Subcutaneous abdominal adipose tissue (tissue), 5 donors: ENCODE measurements around the gene DEPDC4.
"Not testable (repeated sequence)": the region's sequence is repeated elsewhere in the genome, so short reads cannot be mapped to it uniquely, and the experiment has no call there.

Experiments
- H3K27ac ChIP-seq: one replicate; pipeline ENCODE4 v1.7.0; 2013; ENCODE audit warnings: low read depth, mild to moderate bottlenecking, inconsistent platforms, low read length, moderate library complexity
- H3K27me3 ChIP-seq, 5 donors: one replicate each; pipeline ENCODE4 v1.7.0; 2013; ENCODE audit warnings: low read length in 5 of 5, inconsistent platforms in 1 of 5; ENCODE audit not compliant: control insufficient read depth in 5 of 5, insufficient read depth in 4 of 5
- H3K36me3 ChIP-seq, 5 donors: one replicate each; pipeline ENCODE4 v1.7.0; 2013; ENCODE audit warnings: low read length in 5 of 5; ENCODE audit not compliant: control insufficient read depth in 5 of 5, insufficient read depth in 5 of 5
- H3K4me1 ChIP-seq, 5 donors: one replicate each; pipeline ENCODE4 v1.7.0; 2013; ENCODE audit warnings: low read length in 5 of 5, mild to moderate bottlenecking in 3 of 5, moderate library complexity in 1 of 5; ENCODE audit not compliant: control insufficient read depth in 5 of 5, insufficient read depth in 5 of 5
- H3K4me3 ChIP-seq, 5 donors: one replicate each; pipeline ENCODE4 v1.7.0; 2013; ENCODE audit warnings: low read length in 5 of 5, low read depth in 1 of 5
- H3K9ac ChIP-seq, 5 donors: one replicate each; pipeline ENCODE4 v1.7.0; 2013; ENCODE audit warnings: low read length in 5 of 5, mild to moderate bottlenecking in 4 of 5, moderate library complexity in 3 of 5
- H3K9me3 ChIP-seq, 5 donors: one replicate each; pipeline ENCODE4 v1.7.0; 2013; ENCODE audit warnings: low read length in 5 of 5; ENCODE audit not compliant: control insufficient read depth in 5 of 5
- donor health status: healthy.
- donor health status: healthy.
- donor health status: healthy.
- donor health status: healthy.
- donor health status: healthy.

DEPDC4 gene

GRCh38 chr12:100289038-100289437 lies 22.2 kb upstream of the DEPDC4 start:
- peaks cover 9 to 27% (median 15%) of the 10 kb centered on the region in 5 donors for H3K36me3 ChIP-seq
- H3K9ac ChIP-seq = no peak overlapping the region
- no peaks in the 10 kb centered on the region for H3K9me3 ChIP-seq
- no peak overlapping the region for H3K4me3 ChIP-seq
- no peaks in the 10 kb centered on the region for H3K4me1 ChIP-seq
- no peak overlapping the region for H3K27ac ChIP-seq
- no peaks in the 10 kb centered on the region for H3K27me3 ChIP-seq

GRCh38 chr12:100284556-100284955 lies 17.7 kb upstream of the DEPDC4 start:
- not testable (repeated sequence) for H3K9ac ChIP-seq, H3K9me3 ChIP-seq, H3K27ac ChIP-seq, H3K27me3 ChIP-seq, H3K4me3 ChIP-seq
- Histone ChIP-seq H3K4me1 (peaks cover 2 to 12% (median 8%) of the 10 kb centered on the region in 5 donors), H3K36me3 (peaks cover 2 to 14% (median 7%) of the 10 kb centered on the region in 5 donors)

GRCh38 chr12:100279607-100280244 lies 12.8 kb upstream of the DEPDC4 start:
- H3K9ac ChIP-seq = no peak overlapping the region
- no peaks in the 10 kb centered on the region for H3K9me3 ChIP-seq
- peak overlapping the region in 1 of 5 donors; percentile 19 for H3K4me3 ChIP-seq
- H3K27ac ChIP-seq = no peak overlapping the region
- H3K27me3 ChIP-seq = no peaks in the 10 kb centered on the region
- peaks cover 2 to 8% (median 4%) of the 10 kb centered on the region in 5 donors for H3K36me3 ChIP-seq
- H3K4me1 ChIP-seq = peaks cover 4 to 12% (median 9%) of the 10 kb centered on the region in 5 donors

DNA sequence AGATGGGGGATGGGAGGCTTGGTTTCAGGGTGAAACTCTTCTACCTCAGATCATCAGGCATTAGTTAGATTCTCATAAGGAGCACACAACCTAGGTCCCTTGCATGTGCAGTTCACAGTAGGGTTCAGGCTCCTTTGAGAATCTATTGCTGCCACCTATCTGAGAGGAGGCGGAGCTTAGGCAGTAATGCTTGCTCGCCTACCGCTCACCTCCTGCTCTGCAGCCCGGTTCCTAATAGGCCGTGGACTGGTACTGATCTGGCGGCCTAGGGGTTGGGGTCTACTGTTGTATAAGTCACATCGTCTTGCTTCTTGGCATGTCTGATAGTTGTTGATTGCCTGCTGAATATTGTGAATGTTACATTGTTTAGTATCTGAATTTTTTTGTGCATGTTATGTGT lies 12.3 kb upstream of the DEPDC4 start:
- Histone ChIP-seq H3K36me3 (peaks cover 1 to 6% (median 4%) of the 10 kb centered on the region in 5 donors), H3K9ac (no peak overlapping the region), H3K27ac (no peak overlapping the region), H3K9me3 (no peaks in the 10 kb centered on the region), H3K4me1 (peaks cover 4 to 12% (median 9%) of the 10 kb centered on the region in 5 donors), H3K27me3 (no peaks in the 10 kb centered on the region), H3K4me3 (no peak overlapping the region)

- Histone ChIP-seq H3K4me3 (no peak overlapping the region), H3K36me3 (peaks cover 0 to 4% (median 0%) of the 10 kb centered on the region in 5 donors), H3K9ac (no peak overlapping the region), H3K9me3 (no peaks in the 10 kb centered on the region), H3K27ac (no peak overlapping the region), H3K4me1 (peaks cover 0 to 6% (median 5%) of the 10 kb centered on the region in 5 donors), H3K27me3 (no peaks in the 10 kb centered on the region)
Measured at GRCh38 chr12:100274291-100274690, 7.4 kb upstream of the DEPDC4 start.

DNA sequence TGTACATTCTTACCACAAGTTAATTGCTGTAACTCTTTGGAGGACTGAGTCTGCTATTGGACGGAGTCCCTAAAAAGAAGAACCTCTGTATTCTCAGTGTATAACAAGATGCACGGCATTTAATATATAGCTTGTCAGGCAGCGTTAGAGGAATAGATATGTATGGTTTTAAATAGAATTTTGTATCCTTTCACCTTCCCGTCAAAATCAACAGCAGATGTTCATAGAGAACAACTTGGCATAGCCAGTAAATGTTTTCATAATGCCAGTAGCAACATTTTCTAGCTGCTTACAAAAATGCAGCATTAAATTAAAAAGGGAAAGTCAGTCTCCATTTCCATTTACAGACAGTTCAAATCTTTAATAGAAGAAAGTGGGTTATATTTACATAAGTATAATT lies 6.9 kb upstream of the DEPDC4 start:
- peaks cover 4 to 11% (median 10%) of the 10 kb centered on the region in 5 donors for H3K4me1 ChIP-seq
- no peak overlapping the region for H3K4me3 ChIP-seq
- no peak overlapping the region for H3K9ac ChIP-seq
- no peaks in the 10 kb centered on the region for H3K27me3 ChIP-seq
- H3K27ac ChIP-seq = no peak overlapping the region
- H3K36me3 ChIP-seq = peaks cover 0 to 4% (median 0%) of the 10 kb centered on the region in 5 donors
- no peaks in the 10 kb centered on the region for H3K9me3 ChIP-seq

- Histone ChIP-seq H3K27ac (peak overlapping the region; percentile 96), H3K4me3 (peak overlapping the region in 4 of 5 donors; percentile 7 to 97 (median 92)), H3K9ac (peak overlapping the region in 2 of 5 donors; percentile 98 to 99), H3K27me3 (no peaks in the 10 kb centered on the region), H3K4me1 (peaks cover 8 to 30% (median 26%) of the 10 kb centered on the region in 5 donors), H3K9me3 (no peaks in the 10 kb centered on the region), H3K36me3 (no peaks in the 10 kb centered on the region)
Measured at GRCh38 chr12:100268835-100269564, 2.1 kb upstream of the DEPDC4 start.

- H3K4me3 ChIP-seq = peak overlapping the region; percentile 82 to 97 (median 92)
- H3K4me1 ChIP-seq = peaks cover 8 to 30% (median 26%) of the 10 kb centered on the region in 5 donors
- peak overlapping the region; percentile 96 for H3K27ac ChIP-seq
- H3K27me3 ChIP-seq = no peaks in the 10 kb centered on the region
- H3K9ac ChIP-seq = peak overlapping the region; percentile 92 to 99 (median 98)
- no peaks in the 10 kb centered on the region for H3K36me3 ChIP-seq
- H3K9me3 ChIP-seq = no peaks in the 10 kb centered on the region
Measured at GRCh38 chr12:100267603-100268281, 863 bp upstream of the DEPDC4 start.

- Histone ChIP-seq H3K36me3 (no peaks in the 10 kb centered on the region), H3K9me3 (no peaks in the 10 kb centered on the region), H3K27ac (peak overlapping the region; percentile 96), H3K9ac (peak overlapping the region in 2 of 5 donors; percentile 51 to 59), H3K27me3 (no peaks in the 10 kb centered on the region), H3K4me1 (peaks cover 8 to 30% (median 26%) of the 10 kb centered on the region in 5 donors), H3K4me3 (peak overlapping the region; percentile 87 to 97 (median 92))
Measured at GRCh38 chr12:100266585-100266834, 369 bp downstream of the DEPDC4 start.
